Sigmoid colon (tissue), 7 donors: ENCODE data around the gene AUTS2. TPM values are rescaled to one million over a fixed set of nuclear protein-coding genes. Genes with fewer than 3 reads are reported as not detected.

Source experiments
- DNase-seq: peaks from one replicate; pipeline ENCODE4 v3.0.0-alpha.2; 2019
- H3K27ac ChIP-seq, 4 donors: fragments of 200-600 bp; sonication (generic); one replicate each; pipeline ENCODE4 v1.5.1; 2016 to 2019; ENCODE audit warnings: mild to moderate bottlenecking in 1 of 4
- H3K27me3 ChIP-seq, 3 donors: fragments of 200-600 bp; sonication (generic); one replicate each; pipeline ENCODE4 v1.5.1; 2019; ENCODE audit warnings: mild to moderate bottlenecking in 1 of 3
- H3K36me3 ChIP-seq, 4 donors: fragments of 200-600 bp; sonication (generic); one replicate each; pipeline ENCODE4 v1.5.1; 2016 to 2019
- H3K4me1 ChIP-seq, 4 donors: fragments of 200-600 bp; sonication (generic); one replicate each; pipeline ENCODE4 v1.5.1; 2017 to 2019
- H3K4me3 ChIP-seq, 4 donors: fragments of 200-600 bp; sonication (generic); one replicate each; pipeline ENCODE4 v1.5.1; 2017 to 2019; ENCODE audit warnings: mild to moderate bottlenecking in 2 of 4, moderate library complexity in 1 of 4
- H3K9me3 ChIP-seq, 4 donors: fragments of 200-600 bp in 3 of 4; sonication (generic) in 3 of 4; one replicate each; pipeline versions ENCODE4 v1.5.1 to v1.6.1; 2013 to 2019
- EP300 ChIP-seq, 4 donors: sonication (generic); formaldehyde crosslinking; IDR thresholded peaks; one replicate each; pipeline ENCODE4 v1.6.1; 2017; ENCODE audit warnings: antibody characterized with exemption in 4 of 4
- POLR2A ChIP-seq, 2 donors: fragments of 450-650 bp; IDR thresholded peaks; one replicate each; pipeline ENCODE4 v1.6.1; 2016; ENCODE audit warnings: antibody characterized with exemption in 2 of 2, mild to moderate bottlenecking in 2 of 2, moderate library complexity in 2 of 2
- POLR2AphosphoS5 ChIP-seq, 4 donors: sonication (generic); formaldehyde crosslinking; IDR thresholded peaks; one replicate each; pipeline ENCODE4 v1.6.1; 2017; ENCODE audit warnings: antibody characterized with exemption in 4 of 4
- WGBS, 2 donors: extraction: QIAGEN DNeasy Blood & Tissue Kit; methylation state at CpG; one replicate each; pipeline ENCODE4 v1.1.7; 2013; 5-methylcytosine and 5-hydroxymethylcytosine counted together
- intact Hi-C: fragments of 100-400 bp; cut with DNase I; formaldehyde crosslinking; loops from one replicate; pipeline ENCODE4 v1.15.1; 2023
- polyA plus RNA-seq, 3 donors: library from polyadenylated mRNA; stranded (reverse); fragments of 200-250 nt; gene quantifications; one replicate each; pipeline ENCODE4 v1.2.3, GENCODE V29; 2013
- total RNA-seq, 4 donors: library from RNA; depleted of rRNA; stranded (reverse); fragments of >200 nt; gene quantifications; one replicate each; pipeline ENCODE4 v1.1.0, GENCODE V29; 2016
- TF ChIP-seq, protein P1 (sequence below), 4 experiments: fragments of 450-650 bp in 3 of 4; fragments of 200-600 bp in 1 of 4; IDR thresholded peaks; one replicate each; pipeline ENCODE4 v1.5.1; 2016 to 2019; ENCODE audit warnings: antibody characterized with exemption in 4 of 4, mild to moderate bottlenecking in 3 of 4, moderate library complexity in 2 of 4
- donor health status: healthy with polysubstance abuse.
- donor health status: Bipolar disorder and iron deficiency.
- donor health status: healthy.

AUTS2 gene
- total and polyA plus RNA-seq, 7 donors = 3.6 to 55.7 (median 25.5) TPM

DNA sequence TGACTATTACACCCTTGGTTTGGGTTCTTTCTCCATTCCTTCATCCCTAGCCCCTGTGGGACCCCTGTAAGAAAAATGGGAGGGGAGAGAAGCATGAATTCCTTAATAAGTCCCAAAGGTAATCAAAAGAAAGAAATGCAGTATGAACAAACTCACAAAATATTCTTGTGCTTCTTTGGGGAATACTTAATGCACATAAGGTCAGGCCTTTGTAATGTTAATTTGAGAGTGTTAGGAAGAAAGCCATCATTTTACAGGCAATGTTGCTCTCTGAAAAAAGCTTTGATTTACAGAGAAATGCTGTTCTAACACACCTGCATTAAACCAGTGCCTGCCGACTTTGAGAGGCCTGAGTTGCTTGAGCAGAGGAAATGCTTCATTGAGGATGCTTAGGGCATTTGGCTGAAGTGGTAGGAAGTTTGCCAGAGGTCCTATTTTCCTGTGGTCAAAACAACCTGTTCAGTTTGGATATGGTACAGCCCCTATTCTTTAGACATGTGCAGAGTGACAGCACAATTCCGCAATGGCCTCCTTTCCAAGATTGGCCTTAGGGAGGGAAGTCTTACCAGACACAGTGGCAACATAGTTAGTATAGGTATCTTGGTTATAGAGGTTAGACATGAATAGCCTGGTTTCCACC lies 643.4 kb downstream of the AUTS2 start:
- H3K27me3 ChIP-seq = no peaks in the 10 kb centered on the region
- intact Hi-C loops = no loop called here
- WGBS, 2 donors = 84 to 85% methylated on average over 2 of the region's 2 CpGs
- H3K4me1 ChIP-seq = no peaks in the 10 kb centered on the region
- no peak overlapping the region for H3K27ac ChIP-seq
- no peaks in the 10 kb centered on the region for H3K36me3 ChIP-seq
- TF ChIP-seq, protein P1, sequence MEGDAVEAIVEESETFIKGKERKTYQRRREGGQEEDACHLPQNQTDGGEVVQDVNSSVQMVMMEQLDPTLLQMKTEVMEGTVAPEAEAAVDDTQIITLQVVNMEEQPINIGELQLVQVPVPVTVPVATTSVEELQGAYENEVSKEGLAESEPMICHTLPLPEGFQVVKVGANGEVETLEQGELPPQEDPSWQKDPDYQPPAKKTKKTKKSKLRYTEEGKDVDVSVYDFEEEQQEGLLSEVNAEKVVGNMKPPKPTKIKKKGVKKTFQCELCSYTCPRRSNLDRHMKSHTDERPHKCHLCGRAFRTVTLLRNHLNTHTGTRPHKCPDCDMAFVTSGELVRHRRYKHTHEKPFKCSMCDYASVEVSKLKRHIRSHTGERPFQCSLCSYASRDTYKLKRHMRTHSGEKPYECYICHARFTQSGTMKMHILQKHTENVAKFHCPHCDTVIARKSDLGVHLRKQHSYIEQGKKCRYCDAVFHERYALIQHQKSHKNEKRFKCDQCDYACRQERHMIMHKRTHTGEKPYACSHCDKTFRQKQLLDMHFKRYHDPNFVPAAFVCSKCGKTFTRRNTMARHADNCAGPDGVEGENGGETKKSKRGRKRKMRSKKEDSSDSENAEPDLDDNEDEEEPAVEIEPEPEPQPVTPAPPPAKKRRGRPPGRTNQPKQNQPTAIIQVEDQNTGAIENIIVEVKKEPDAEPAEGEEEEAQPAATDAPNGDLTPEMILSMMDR (IDR thresholded peaks at IDR 0.05) = no peak
- TF ChIP-seq POLR2A (IDR thresholded peaks at IDR 0.05) (no peak), EP300 (IDR thresholded peaks at IDR 0.05) (no peak)
- H3K4me3 ChIP-seq = no peak overlapping the region
- no peak for DNase-seq
- H3K9me3 ChIP-seq = no peaks in the 10 kb centered on the region

DNA sequence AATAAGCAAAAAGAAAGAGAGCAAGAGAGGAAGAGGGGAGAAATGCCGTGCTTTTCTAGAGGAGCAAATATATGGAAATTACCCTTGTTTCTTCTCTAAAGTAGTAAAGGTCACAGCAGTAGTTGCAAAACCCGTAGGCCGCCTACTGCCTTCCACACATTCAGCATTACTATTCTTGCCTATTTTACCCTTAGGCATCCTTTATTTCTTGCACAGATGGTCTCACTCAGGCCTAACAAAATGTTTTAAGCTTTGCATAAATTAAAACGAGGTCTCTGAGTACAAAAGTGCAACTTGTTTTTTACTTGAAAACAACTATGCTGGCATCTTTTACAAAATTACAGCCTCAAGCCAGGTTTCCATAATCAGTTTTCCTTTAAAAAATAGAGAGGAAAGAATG lies 644.6 kb downstream of the AUTS2 start:
- Histone ChIP-seq H3K9me3 (no peaks in the 10 kb centered on the region), H3K4me1 (no peaks in the 10 kb centered on the region), H3K27ac (no peak overlapping the region), H3K36me3 (no peaks in the 10 kb centered on the region), H3K27me3 (no peaks in the 10 kb centered on the region), H3K4me3 (no peak overlapping the region)
- WGBS, 2 donors = 89 to 91% methylated on average over 4 of the region's 4 CpGs
- TF ChIP-seq, protein P1 (IDR thresholded peaks at IDR 0.05) = no peak
- TF ChIP-seq POLR2A (IDR thresholded peaks at IDR 0.05) (no peak), EP300 (IDR thresholded peaks at IDR 0.05) (no peak), POLR2AphosphoS5 (IDR thresholded peaks at IDR 0.05) (no peak)
- DNase-seq = no peak
- intact Hi-C loops = no loop called here

DNA sequence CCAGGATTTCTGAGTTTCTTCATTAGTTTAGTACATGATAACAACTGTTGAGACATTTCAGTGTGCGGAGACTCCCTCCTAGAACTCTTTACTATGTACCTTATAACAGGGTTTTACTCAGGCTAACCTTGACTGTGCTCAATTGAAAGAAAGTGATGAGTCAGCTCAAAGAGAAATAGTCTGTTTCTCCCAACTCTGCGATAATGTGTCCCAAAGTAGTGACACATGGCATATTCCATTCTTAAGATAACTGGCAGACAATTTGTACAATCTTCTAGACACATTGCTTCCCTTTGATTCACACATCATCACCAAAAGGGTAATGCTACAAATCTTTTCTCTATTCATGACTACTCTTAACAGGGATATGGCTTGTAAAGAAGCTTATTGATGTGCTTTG lies 645.2 kb downstream of the AUTS2 start:
- no peaks in the 10 kb centered on the region for H3K27me3 ChIP-seq
- intact Hi-C loops = no loop called here

DNA sequence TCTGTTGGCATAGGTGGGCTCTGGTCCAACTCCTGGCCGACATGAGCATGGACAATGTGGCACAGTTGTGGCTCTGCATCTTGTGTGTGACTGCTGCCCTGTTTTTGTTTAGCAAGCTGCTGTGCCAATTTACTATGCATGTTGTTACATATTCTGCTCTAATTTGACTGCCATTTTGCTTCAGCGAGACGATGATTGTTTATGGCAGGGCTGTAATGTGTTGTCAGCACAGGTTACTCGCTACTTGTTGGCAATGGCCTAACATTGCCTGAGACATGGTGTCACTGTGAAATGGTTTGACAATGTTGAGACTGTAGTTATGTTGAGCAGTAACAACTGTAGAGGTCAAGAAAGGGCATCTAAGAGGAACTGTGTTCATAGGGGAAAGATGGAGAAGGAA lies 659.6 kb downstream of the AUTS2 start:
- H3K4me1 ChIP-seq = peaks cover 0 to 10% (median 3%) of the 10 kb centered on the region in 4 donors
- H3K27me3 ChIP-seq = no peaks in the 10 kb centered on the region
- intact Hi-C loops = no loop called here
- no peak overlapping the region for H3K27ac ChIP-seq
- TF ChIP-seq EP300 (IDR thresholded peaks at IDR 0.05) = no peak
- no peak for TF ChIP-seq POLR2AphosphoS5 (IDR thresholded peaks at IDR 0.05)
- no peak for TF ChIP-seq POLR2A (IDR thresholded peaks at IDR 0.05)
- TF ChIP-seq, protein P1 (IDR thresholded peaks at IDR 0.05) = no peak
- H3K36me3 ChIP-seq = no peaks in the 10 kb centered on the region
- 91% methylated on average over 4 of the region's 4 CpGs for WGBS, 2 donors
- no peak for DNase-seq
- H3K9me3 ChIP-seq = no peaks in the 10 kb centered on the region
- no peak overlapping the region for H3K4me3 ChIP-seq

More for the DNA sequence above, 645.2 kb downstream of the AUTS2 start:
- Histone ChIP-seq H3K4me3 (no peak overlapping the region), H3K27ac (no peak overlapping the region), H3K36me3 (no peaks in the 10 kb centered on the region), H3K4me1 (no peaks in the 10 kb centered on the region), H3K9me3 (no peaks in the 10 kb centered on the region)
- no peak for DNase-seq
- WGBS, 2 donors = 93 to 98% methylated on average over 2 of the region's 2 CpGs
- TF ChIP-seq POLR2A (IDR thresholded peaks at IDR 0.05) (no peak), POLR2AphosphoS5 (IDR thresholded peaks at IDR 0.05) (no peak), EP300 (IDR thresholded peaks at IDR 0.05) (no peak)
- TF ChIP-seq, protein P1 (IDR thresholded peaks at IDR 0.05) = no peak

DNA sequence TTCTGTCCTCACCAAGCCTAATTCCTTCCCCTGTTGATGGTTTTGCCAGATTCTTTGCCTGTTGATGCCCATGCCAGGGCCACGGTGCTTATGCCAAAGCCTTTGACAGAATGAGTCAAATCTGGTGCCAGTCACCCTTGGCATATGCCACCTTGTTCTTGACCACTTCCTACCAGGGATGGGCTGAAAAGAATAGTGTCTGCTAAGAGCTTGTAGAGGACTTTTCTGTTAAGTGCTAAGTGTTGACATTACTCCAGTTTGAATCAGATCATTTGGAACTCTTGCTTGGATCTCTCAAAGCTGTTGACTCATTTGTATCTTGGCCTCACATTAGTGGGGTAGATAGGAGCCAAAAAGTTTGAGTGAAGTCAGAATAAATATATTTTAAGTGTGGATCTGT lies 661.2 kb downstream of the AUTS2 start:
- WGBS, 2 donors = 78% methylated on average over 1 of the region's 1 CpG
- Histone ChIP-seq H3K9me3 (no peaks in the 10 kb centered on the region), H3K36me3 (no peaks in the 10 kb centered on the region), H3K27me3 (no peaks in the 10 kb centered on the region), H3K4me3 (no peak overlapping the region), H3K4me1 (peaks cover 0 to 10% (median 3%) of the 10 kb centered on the region in 4 donors), H3K27ac (no peak overlapping the region)
- intact Hi-C loops = no loop called here
- TF ChIP-seq POLR2AphosphoS5 (IDR thresholded peaks at IDR 0.05) (no peak), EP300 (IDR thresholded peaks at IDR 0.05) (no peak), POLR2A (IDR thresholded peaks at IDR 0.05) (no peak)
- TF ChIP-seq, protein P1 (IDR thresholded peaks at IDR 0.05) = no peak
- no peak for DNase-seq
